Muscle of leg (tissue), 11 donors: ENCODE measurements around the gene CERT1. TPM values are rescaled to one million over a fixed set of nuclear protein-coding genes. Genes with fewer than 3 reads are reported as not detected.

Experiments used
- DNase-seq: peaks from one replicate; pipeline ENCODE4 v3.0.0; 2013
- H3K27ac ChIP-seq: one replicate; pipeline ENCODE4 v1.5.1; 2013; ENCODE audit warnings: mild to moderate bottlenecking, low read length, control low read depth
- H3K27me3 ChIP-seq: one replicate; pipeline ENCODE4 v1.6.1; 2013; ENCODE audit warnings: low read length; ENCODE audit not compliant: control insufficient read depth, insufficient read depth
- H3K36me3 ChIP-seq: one replicate; pipeline ENCODE4 v1.6.1; 2013; ENCODE audit warnings: low read length; ENCODE audit not compliant: control insufficient read depth, insufficient read depth
- H3K4me1 ChIP-seq: one replicate; pipeline ENCODE4 v1.6.1; 2013; ENCODE audit warnings: low read length; ENCODE audit not compliant: control insufficient read depth, insufficient read depth
- H3K4me3 ChIP-seq: one replicate; pipeline ENCODE4 v1.5.1; 2013; ENCODE audit warnings: low read length, control low read depth
- H3K9me3 ChIP-seq: replicated peaks from 2 replicates; pipeline ENCODE4 v1.6.1; 2013; ENCODE audit warnings: low read depth, low read length; ENCODE audit not compliant: control insufficient read depth
- whole genome bisulfite sequencing: methylation state at CpG from one replicate; pipeline ENCODE4 v1.1.5; 2013; ENCODE audit warnings: missing lambda C conversion rate; ENCODE audit not compliant: insufficient coverage; 5-methylcytosine and 5-hydroxymethylcytosine counted together
- polyA plus RNA-seq, 8 donors: library from polyadenylated mRNA; unstranded; fragments of 120-200 nt; gene quantifications; one replicate each; pipeline versions ENCODE4 v1.2.1 to v1.2.3, GENCODE V29; 2013; ENCODE audit warnings: inconsistent platforms in 1 of 8, low replicate concordance in 1 of 8; ENCODE audit not compliant: insufficient read length in 8 of 8, insufficient read depth in 1 of 8
- total RNA-seq: library from RNA; stranded (reverse); fragments of 120-200 nt; gene quantifications from one replicate; pipeline ENCODE4 v1.2.4, GENCODE V29; 2013

CERT1 gene
- total and polyA plus RNA-seq, 9 donors: 19.6 to 37.5 (median 31.7) TPM

DNA sequence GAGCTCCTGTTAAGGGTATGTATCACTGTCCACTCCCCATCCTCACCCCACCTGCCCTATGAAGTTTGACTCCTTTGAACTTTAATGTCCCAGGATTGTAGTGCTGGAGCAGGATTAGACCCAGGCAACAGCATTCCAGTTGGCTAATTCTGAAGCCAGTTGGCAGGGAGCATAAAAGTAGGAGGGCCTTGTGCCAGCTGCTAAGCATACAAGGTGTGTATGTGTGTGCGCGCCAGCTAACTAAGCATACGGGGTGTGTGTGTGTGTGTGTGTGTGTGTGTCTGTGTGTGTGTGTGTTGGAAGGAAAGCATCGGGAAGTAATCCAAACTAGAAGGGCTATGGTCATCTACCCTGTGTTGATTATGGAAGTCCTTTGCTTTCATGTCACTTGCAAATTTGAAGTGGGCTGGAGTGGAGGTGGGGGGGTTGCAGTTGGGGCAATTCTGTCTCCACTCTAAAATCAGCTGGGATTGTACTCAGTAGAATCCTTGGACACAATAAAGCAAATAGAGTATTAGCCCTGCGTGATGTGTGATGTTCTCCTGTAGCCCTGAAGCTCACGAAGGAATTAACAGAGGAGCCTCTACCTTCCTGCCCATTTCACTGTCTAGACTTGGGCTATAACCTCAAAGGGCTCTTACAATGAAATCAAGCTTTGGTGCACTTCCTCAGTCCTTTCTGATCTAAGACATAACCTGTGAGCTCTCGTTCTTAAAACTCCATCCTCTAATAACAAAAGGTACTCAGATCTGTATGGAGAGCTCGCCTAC lies 147.5 kb downstream of the CERT1 start:
- 90% methylated on average over 5 of the region's 8 CpGs for WGBS
- H3K27ac ChIP-seq: no peak overlapping the region
- peaks cover 18% of the 10 kb centered on the region for H3K36me3 ChIP-seq
- H3K4me1 ChIP-seq: peaks cover 17% of the 10 kb centered on the region
- no peaks in the 10 kb centered on the region for H3K9me3 ChIP-seq
- no peak overlapping the region for H3K4me3 ChIP-seq
- no peaks in the 10 kb centered on the region for H3K27me3 ChIP-seq
- DNase-seq: peak; percentile 39

DNA sequence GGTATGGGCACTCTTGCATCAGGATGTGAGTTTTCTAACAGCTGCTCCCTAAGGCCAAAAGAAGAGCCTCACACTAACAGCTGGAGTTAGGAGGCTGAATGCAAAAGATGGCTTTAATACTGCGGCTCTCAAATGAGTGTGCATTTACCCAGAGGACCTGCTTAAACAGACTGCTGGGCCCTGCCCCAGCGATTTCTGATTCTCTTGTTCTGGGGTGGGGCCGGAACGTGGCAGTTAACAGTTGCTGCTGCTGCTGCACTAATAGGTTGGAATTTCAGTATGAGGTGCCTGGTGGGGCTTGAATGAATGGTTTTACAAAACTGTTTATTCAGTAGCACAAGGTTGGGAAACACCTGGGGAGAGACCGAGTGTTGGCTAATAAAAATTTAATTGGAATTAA lies 148.3 kb downstream of the CERT1 start:
- 28% methylated on average over 4 of the region's 5 CpGs for WGBS

GRCh38 chr5:75362474-75362975 lies 148.9 kb downstream of the CERT1 start:
- no CpG with 5 or more reads among the region's 4 CpGs for WGBS
- peaks cover 22% of the 10 kb centered on the region for H3K36me3 ChIP-seq
- H3K4me1 ChIP-seq: peaks cover 17% of the 10 kb centered on the region
- H3K9me3 ChIP-seq: no peaks in the 10 kb centered on the region
- no peak for DNase-seq
- no peaks in the 10 kb centered on the region for H3K27me3 ChIP-seq
- H3K4me3 ChIP-seq: no peak overlapping the region
- no peak overlapping the region for H3K27ac ChIP-seq

More for the DNA sequence above, 148.3 kb downstream of the CERT1 start:
- H3K27ac ChIP-seq: peak overlapping the region; percentile 7
- H3K9me3 ChIP-seq: no peaks in the 10 kb centered on the region
- no peak overlapping the region for H3K4me3 ChIP-seq
- H3K27me3 ChIP-seq: no peaks in the 10 kb centered on the region
- peaks cover 17% of the 10 kb centered on the region for H3K4me1 ChIP-seq
- H3K36me3 ChIP-seq: peaks cover 19% of the 10 kb centered on the region
- DNase-seq: peak; percentile 51

DNA sequence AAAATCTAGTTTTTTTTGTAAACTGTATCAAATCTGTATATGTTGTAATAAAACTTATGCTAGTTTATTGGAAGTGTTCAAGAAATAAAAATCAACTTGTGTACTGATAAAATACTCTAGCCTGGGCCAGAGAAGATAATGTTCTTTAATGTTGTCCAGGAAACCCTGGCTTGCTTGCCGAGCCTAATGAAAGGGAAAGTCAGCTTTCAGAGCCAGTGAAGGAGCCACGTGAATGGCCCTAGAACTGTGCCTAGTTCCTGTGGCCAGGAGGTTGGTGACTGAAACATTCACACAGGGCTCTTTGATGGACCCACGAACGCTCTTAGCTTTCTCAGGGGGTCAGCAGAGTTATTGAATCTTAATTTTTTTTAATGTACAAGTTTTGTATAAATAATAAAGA lies 150.1 kb downstream of the CERT1 start:
- Histone ChIP-seq H3K4me1 (peaks cover 17% of the 10 kb centered on the region), H3K4me3 (no peak overlapping the region), H3K36me3 (peaks cover 30% of the 10 kb centered on the region), H3K27me3 (no peaks in the 10 kb centered on the region), H3K9me3 (no peaks in the 10 kb centered on the region), H3K27ac (no peak overlapping the region)
- DNase-seq: no peak
- WGBS: 48% methylated on average over 2 of the region's 4 CpGs

DNA sequence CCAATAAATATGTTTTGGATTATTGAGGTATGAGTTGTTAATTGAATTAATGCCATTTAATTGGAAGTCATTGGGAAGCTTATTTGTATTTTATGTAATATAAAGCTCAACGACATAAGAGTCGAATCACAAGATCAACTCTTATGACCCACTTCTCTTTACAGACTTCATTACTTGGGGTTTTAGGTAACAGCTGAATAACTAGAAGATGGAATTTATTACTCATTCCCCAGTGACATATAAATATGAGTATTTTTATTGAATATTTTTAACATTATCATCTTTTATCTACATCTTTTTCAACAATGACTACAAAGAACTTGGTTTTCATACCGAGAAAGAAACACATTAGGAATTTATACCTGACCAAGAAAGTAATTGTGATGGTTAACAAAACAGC lies 153.3 kb downstream of the CERT1 start:
- Histone ChIP-seq H3K4me1 (peaks cover 6% of the 10 kb centered on the region), H3K27me3 (no peaks in the 10 kb centered on the region), H3K27ac (no peak overlapping the region), H3K9me3 (no peaks in the 10 kb centered on the region), H3K4me3 (no peak overlapping the region), H3K36me3 (peaks cover 42% of the 10 kb centered on the region)
- no CpG with 5 or more reads among the region's 3 CpGs for WGBS
- DNase-seq: no peak

DNA sequence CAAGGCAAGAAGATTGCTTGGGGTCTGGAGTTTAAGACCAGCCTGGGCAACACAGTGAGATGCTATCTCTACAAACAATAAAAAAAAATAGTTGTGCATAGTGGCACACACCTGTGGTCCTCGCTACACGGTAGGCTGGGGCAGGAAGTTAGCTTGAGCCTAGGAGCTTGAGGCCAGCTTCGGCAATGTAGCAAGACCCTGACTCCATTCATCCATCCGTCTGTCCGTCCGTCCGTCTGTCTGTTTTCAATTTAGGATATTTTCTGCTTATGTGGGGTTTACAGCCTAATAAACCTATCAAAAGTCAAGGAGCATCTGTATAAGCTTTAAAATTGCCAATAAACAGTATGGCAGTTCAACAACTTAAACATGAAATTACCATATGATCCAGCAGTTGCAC lies 154.7 kb downstream of the CERT1 start:
- Histone ChIP-seq H3K4me1 (no peaks in the 10 kb centered on the region), H3K27me3 (no peaks in the 10 kb centered on the region), H3K9me3 (no peaks in the 10 kb centered on the region), H3K27ac (no peak overlapping the region), H3K4me3 (no peak overlapping the region), H3K36me3 (peaks cover 47% of the 10 kb centered on the region)
- DNase-seq: no peak
- WGBS: no CpG with 5 or more reads among the region's 7 CpGs

DNA sequence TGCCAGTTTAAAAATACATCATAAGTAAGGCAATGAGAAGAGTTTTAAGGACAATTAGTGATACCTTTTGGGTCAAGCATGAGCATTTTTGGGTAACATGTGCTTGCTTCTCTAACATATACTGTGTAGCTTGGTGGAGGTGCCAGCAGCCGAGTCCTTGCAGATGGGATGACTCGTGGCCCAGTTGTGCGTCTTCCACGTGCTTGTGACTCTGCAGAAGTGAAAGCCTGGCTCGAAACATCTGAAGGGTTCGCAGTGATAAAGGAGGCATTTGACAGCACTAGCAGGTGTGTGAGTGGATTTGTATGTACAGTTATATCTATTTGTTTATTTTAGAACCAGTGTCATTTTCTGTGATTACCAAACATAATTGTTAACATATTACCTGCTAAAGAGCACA lies 156.2 kb downstream of the CERT1 start:
- Histone ChIP-seq H3K4me1 (no peaks in the 10 kb centered on the region), H3K36me3 (peaks cover 52% of the 10 kb centered on the region), H3K9me3 (no peaks in the 10 kb centered on the region), H3K27ac (no peak overlapping the region), H3K4me3 (no peak overlapping the region), H3K27me3 (no peaks in the 10 kb centered on the region)
- no peak for DNase-seq
- 100% methylated on average over 4 of the region's 6 CpGs for WGBS

GRCh38 chr5:75351139-75351926 lies 160.1 kb downstream of the CERT1 start:
- peaks cover 42% of the 10 kb centered on the region for H3K36me3 ChIP-seq
- H3K9me3 ChIP-seq: no peaks in the 10 kb centered on the region
- WGBS: no CpG with 5 or more reads among the region's 7 CpGs
- H3K4me3 ChIP-seq: no peak overlapping the region
- no peak for DNase-seq
- no peaks in the 10 kb centered on the region for H3K4me1 ChIP-seq
- no peaks in the 10 kb centered on the region for H3K27me3 ChIP-seq
- no peak overlapping the region for H3K27ac ChIP-seq

GRCh38 chr5:75349663-75350062 lies 161.8 kb downstream of the CERT1 start:
- H3K27me3 ChIP-seq: no peaks in the 10 kb centered on the region
- WGBS: no CpG with 5 or more reads among the region's 2 CpGs
- no peak for DNase-seq
- H3K4me1 ChIP-seq: no peaks in the 10 kb centered on the region
- H3K4me3 ChIP-seq: no peak overlapping the region
- no peaks in the 10 kb centered on the region for H3K9me3 ChIP-seq
- H3K27ac ChIP-seq: no peak overlapping the region
- peaks cover 40% of the 10 kb centered on the region for H3K36me3 ChIP-seq

GRCh38 chr5:75348241-75348640 lies 163.2 kb downstream of the CERT1 start:
- no peaks in the 10 kb centered on the region for H3K4me1 ChIP-seq
- H3K27me3 ChIP-seq: no peaks in the 10 kb centered on the region
- DNase-seq: no peak
- H3K36me3 ChIP-seq: peaks cover 38% of the 10 kb centered on the region
- no peaks in the 10 kb centered on the region for H3K9me3 ChIP-seq
- WGBS: 100% methylated on average over 2 of the region's 3 CpGs
- no peak overlapping the region for H3K27ac ChIP-seq
- H3K4me3 ChIP-seq: no peak overlapping the region
